A549 treated with CORT108297 at 1 μM for 4 hours (cell line): ENCODE data around the gene LRIT3. TPM values are rescaled to one million over a fixed set of nuclear protein-coding genes. Genes with fewer than 3 reads are reported as not detected.

Source experiments
- total RNA-seq: library from RNA; stranded (reverse); fragments of 200-300 nt; extraction: Qiagen RNA extraction; gene quantifications from 5 replicates; pipeline ENCODE4 v1.2.3, GENCODE V29; 2022

Gene LRIT3
- 0.02 to 0.07 TPM (median 0.05 TPM) in 4 of 5 replicates, not detected in the other for total RNA-seq

GRCh38 chr4:109847896-109848442 is at the start of gene LRIT3:
LRIT3 (plus strand) TSS chr4:109848107; CDS start chr4:109848202, 95 bp downstream.

GRCh38 chr4:109801895-109802319 is 46.0 kb upstream of the LRIT3 start, which contains the start of gene CFI:
CFI (minus strand) TSS chr4:109801999; CDS start chr4:109801971, 28 bp downstream.

GRCh38 chr4:109815151-109816081 is 32.5 kb upstream of the LRIT3 start, which contains the start of gene GAR1:
GAR1 (plus strand) TSS chr4:109815762; CDS start chr4:109816165, 403 bp downstream.

GRCh38 chr4:109827672-109828071 is 20.2 kb upstream of the LRIT3 start, which contains the start of gene RRH:
RRH (plus strand) TSS chr4:109827972; CDS start chr4:109828028, 56 bp downstream.

GRCh38 chr4:109912706-109913595 is 65.0 kb downstream of the LRIT3 start, which contains the start of gene EGF:
EGF (plus strand) TSS chr4:109912883; CDS start chr4:109913336, 453 bp downstream.

Other genes starting within 250 kb of the LRIT3 start
- 14.7 to 19.8 TPM (median 15.6 TPM) in 5 replicates for gene CASP6, start 144.7 kb upstream of the LRIT3 start, total RNA-seq
- 4.4 to 13.6 TPM (median 11.1 TPM) in 5 replicates for gene PLA2G12A, start 118.0 kb upstream of the LRIT3 start, total RNA-seq
- gene CFI, start 46.1 kb upstream of the LRIT3 start, total RNA-seq, result 0.46 to 0.81 TPM (median 0.63 TPM) in 5 replicates
- 40.9 to 50.3 TPM (median 42.7 TPM) in 5 replicates for gene GAR1, start 32.3 kb upstream of the LRIT3 start, total RNA-seq
- gene RRH, start 20.1 kb upstream of the LRIT3 start, total RNA-seq, result 0.06 to 0.22 TPM in 2 of 5 replicates, not detected in the others
- gene EGF, start 64.8 kb downstream of the LRIT3 start, total RNA-seq, result 0.14 to 0.77 TPM (median 0.35 TPM) in 5 replicates